T-helper 17 cell (primary cell): ENCODE measurements around the gene BRICD5. TPM values are rescaled to one million over a fixed set of nuclear protein-coding genes. Genes with fewer than 3 reads are reported as not detected.
"Not testable (repeated sequence)": the region's sequence is repeated elsewhere in the genome, so short reads cannot be mapped to it uniquely, and the experiment has no call there.

Experiments
- ATAC-seq: fragments of 150-1000 bp; cut with Tn5 transposase; 2 replicates; pipeline ENCODE4 v1.10.0; 2021; ENCODE audit warnings: mild to moderate bottlenecking, moderate library complexity
- DNase-seq, 3 donors: peaks; one replicate each; pipeline versions ENCODE4 v3.0.0 to v3.0.0-alpha.2; 2020 to 2021
- H3K9me3 ChIP-seq: one replicate; pipeline ENCODE4 v1.7.0; 2013; ENCODE audit warnings: low read length, mild to moderate bottlenecking; ENCODE audit not compliant: control insufficient read depth, poor library complexity, severe bottlenecking
- H3K27ac Mint-ChIP-seq: one replicate; pipeline ENCODE4 v1.8.0; 2022; ENCODE audit warnings: mild to moderate bottlenecking, moderate library complexity, mixed read lengths
- H3K27me3 Mint-ChIP-seq: one replicate; pipeline ENCODE4 v1.8.0; 2022; ENCODE audit warnings: mixed read lengths
- H3K36me3 Mint-ChIP-seq: one replicate; pipeline ENCODE4 v1.8.0; 2022; ENCODE audit warnings: low read depth, mixed read lengths
- H3K4me1 Mint-ChIP-seq: one replicate; pipeline ENCODE4 v1.8.0; 2022; ENCODE audit warnings: mild to moderate bottlenecking, mixed read lengths
- H3K4me3 Mint-ChIP-seq: one replicate; pipeline ENCODE4 v1.8.0; 2022; ENCODE audit warnings: mild to moderate bottlenecking, moderate library complexity, mixed read lengths
- total RNA-seq, 4 donors: library from RNA in 2 of 4; stranded (reverse) in 2 of 4; gene quantifications; one replicate each; pipeline ENCODE4 v1.2.3 and lab custom pipeline; 2022 to 2026

The BRICD5 gene
- total RNA-seq, 2 donors from 2014 or later: 2.6 to 4.0 TPM

DNA sequence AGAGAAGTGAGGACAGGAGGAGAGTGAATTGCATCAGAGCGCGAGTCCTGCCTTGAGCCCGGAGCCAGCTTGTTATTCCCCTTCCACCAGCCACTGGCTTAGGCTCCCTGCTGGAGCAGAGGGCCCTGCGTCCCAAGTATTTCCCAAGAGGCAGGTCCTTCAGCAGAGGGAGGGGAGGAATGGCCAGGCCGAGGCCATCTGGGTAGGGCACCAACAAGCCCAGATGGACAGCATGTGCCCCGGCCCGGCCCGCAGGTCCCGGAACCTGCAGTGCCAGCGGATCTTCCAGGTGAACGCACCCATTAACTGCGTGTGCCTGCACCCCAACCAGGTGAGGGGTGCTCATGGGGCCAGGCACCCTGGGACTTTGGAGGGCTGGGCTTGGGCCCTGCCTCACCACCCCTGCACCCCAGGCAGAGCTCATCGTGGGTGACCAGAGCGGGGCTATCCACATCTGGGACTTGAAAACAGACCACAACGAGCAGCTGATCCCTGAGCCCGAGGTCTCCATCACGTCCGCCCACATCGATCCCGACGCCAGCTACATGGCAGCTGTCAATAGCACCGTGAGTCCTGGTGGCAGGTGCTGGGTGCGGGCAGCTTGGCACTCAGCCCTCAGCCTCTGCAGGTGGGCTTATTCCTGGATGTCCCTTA is 3.8 kb downstream of the BRICD5 start:
- Mint-ChIP-seq H3K4me1 (peaks cover 17% of the 10 kb centered on the region), H3K36me3 (peaks cover 6% of the 10 kb centered on the region), H3K27ac (no peak overlapping the region), H3K27me3 (no peaks in the 10 kb centered on the region), H3K4me3 (peak overlapping the region; percentile 80)
- ATAC-seq (no peak), DNase-seq (no peak)
- H3K9me3 ChIP-seq: no peaks in the 10 kb centered on the region

DNA sequence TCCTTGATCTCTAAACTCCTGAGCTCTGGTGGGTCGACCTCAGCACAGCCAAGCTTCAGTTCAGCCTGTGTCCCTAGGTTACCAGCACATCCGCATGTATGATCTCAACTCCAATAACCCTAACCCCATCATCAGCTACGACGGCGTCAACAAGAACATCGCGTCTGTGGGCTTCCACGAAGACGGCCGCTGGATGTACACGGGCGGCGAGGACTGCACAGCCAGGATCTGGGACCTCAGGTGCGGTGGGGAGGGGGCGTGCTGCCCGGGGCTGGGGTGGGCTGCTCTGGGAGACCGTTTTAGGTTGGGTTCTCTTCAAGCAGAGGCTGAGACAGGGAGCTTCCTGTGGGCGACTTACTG is 4.3 kb downstream of the BRICD5 start:
- no peaks in the 10 kb centered on the region for H3K27me3 Mint-ChIP-seq
- H3K27ac Mint-ChIP-seq: no peak overlapping the region
- H3K4me3 Mint-ChIP-seq: peak overlapping the region; percentile 80
- peaks cover 6% of the 10 kb centered on the region for H3K36me3 Mint-ChIP-seq
- no peak for DNase-seq
- H3K9me3 ChIP-seq: no peaks in the 10 kb centered on the region
- ATAC-seq: no peak
- H3K4me1 Mint-ChIP-seq: peaks cover 14% of the 10 kb centered on the region

DNA sequence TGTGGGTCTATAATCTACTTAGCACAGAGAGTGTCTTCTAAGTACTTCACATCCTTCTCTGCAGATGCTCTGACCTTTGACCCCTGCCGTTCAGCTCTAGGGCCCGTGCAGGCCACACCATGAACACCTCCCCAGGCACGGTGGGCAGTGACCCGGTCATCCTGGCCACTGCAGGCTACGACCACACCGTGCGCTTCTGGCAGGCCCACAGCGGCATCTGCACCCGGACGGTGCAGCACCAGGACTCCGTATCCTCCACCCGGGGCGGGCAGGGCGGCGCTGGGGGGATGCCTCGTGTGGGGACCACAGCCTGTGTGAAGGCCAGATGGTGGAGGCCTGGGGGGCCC is 4.7 kb downstream of the BRICD5 start:
- DNase-seq (no peak), ATAC-seq (no peak)
- H3K9me3 ChIP-seq: no peaks in the 10 kb centered on the region
- Mint-ChIP-seq H3K27me3 (no peaks in the 10 kb centered on the region), H3K4me3 (peak overlapping the region; percentile 80), H3K36me3 (peaks cover 6% of the 10 kb centered on the region), H3K4me1 (peaks cover 14% of the 10 kb centered on the region), H3K27ac (no peak overlapping the region)

DNA sequence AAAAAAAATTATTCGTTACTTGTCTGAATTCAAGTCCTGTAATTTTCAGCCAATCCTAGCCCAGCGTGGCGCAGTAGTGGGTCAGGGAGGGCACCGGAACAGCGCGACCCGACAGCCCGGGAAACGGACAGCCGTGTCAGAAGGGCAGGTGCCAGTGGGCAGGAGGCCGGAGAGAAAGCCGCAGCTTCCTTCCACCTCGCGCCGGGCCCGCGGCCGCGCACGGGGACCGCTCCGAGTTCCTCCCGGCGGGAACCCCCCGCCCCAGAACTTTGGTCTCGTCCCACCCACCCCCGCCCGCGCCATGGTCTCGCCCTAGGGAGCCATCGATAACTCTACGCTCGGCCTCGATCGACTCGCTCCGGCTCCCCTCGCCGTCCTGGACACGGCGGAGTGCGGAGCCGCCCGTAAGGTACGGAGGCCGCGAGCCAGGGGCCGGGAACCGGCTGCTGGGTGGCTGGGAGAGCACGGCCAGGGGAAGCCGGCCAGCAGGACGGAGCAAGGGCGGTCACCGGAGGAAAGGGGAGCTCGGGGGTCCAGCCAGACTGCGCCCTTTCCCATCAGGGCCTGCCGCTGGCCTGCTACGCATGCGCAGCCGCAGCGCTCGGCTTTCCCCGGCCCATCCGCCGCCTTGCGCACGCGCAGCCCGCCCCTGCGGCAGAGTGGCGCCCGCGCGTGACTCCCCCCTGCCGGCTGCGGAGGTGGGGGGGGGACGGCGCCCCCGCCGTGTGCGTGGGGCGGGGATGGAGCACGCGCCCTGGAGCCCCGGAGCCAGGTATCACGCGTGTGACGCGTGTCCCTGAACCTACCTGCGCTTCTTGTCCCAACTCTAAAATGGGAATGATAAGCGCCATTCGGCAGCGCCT is 5.3 kb downstream of the BRICD5 start, which contains the start of gene MLST8:
TSS of gene MLST8 (plus strand) at position 351 of the 863 bp plus-strand sequence. CDS start 632 bp downstream, outside the sequence.
- H3K4me1 Mint-ChIP-seq: peaks cover 14% of the 10 kb centered on the region
- DNase-seq: peak; percentile 93 to 97 (median 93)
- ATAC-seq: peak; percentile 87
- H3K36me3 Mint-ChIP-seq: peaks cover 6% of the 10 kb centered on the region
- no peaks in the 10 kb centered on the region for H3K27me3 Mint-ChIP-seq
- peak within 1 kb of the TSS; percentile 82 for H3K27ac Mint-ChIP-seq
- peak within 1 kb of the TSS; percentile 80 for H3K4me3 Mint-ChIP-seq
- H3K9me3 ChIP-seq: no peaks in the 10 kb centered on the region

DNA sequence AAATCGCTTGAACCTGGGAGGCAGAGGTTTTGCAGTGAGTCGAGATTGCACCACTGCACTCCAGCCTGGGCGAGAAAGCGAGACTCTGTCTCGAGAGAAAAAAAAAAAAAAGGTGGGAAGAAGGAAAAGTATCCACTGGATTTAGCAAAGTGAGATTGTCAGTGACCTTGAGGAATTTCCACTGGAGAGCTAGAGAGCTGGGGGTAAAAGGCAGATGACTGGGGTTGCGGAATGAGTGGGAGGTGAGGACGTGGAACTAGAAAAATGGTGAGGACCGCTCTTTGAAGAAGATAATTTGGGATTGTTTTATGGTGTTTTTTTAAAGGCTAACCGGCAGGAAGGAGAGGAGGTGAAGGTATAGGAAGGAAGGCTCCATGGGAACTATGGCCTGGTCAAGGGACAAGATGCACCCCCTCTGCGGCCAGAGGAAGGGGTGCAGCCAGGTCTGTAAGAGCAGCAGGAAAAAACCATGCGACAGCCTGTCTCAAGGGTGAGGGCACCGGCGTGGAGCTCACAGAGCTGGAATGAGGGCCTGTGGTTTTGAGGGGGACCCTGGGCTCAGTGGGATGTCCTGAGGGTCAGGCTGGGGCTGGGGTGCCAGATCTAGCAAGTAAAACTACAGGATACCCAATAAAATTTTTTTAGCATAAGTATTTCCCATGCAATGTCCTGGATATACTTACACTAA is 6.1 kb downstream of the BRICD5 start:
- no peak for ATAC-seq

DNA sequence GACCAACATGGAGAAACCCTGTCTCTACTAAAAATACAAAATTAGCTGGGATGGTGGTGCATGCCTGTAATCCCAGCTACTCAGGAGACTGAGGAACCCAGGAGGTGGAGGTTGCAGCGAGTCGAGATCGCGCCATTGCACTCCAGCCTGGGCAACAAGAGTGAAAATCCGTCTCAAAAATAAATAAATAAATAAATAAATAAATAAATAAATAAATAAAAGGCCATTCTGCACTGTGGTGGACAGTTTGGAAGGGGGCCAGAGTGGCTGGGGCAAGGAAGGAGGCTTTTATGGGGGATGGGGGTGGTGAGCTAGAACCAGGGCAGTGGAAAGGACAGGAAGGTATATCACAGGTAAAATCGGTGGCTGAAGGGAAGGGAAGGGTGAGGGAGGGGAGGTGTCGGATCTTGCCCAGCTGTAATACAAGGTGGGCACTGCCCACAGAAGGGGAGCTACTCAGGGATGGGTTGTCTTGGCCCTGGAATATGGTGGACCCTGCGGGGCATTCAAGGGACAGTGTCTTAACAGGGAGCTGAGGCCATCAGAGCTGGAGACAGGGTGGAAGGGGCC is 7.5 kb downstream of the BRICD5 start:
- peaks cover 14% of the 10 kb centered on the region for H3K4me1 Mint-ChIP-seq
- not testable (repeated sequence) for H3K27me3 Mint-ChIP-seq, ATAC-seq, H3K36me3 Mint-ChIP-seq, H3K27ac Mint-ChIP-seq, DNase-seq, H3K9me3 ChIP-seq, H3K4me3 Mint-ChIP-seq

More for the DNA sequence above, 6.1 kb downstream of the BRICD5 start:
- Mint-ChIP-seq H3K27ac (peak overlapping the region; percentile 82), H3K27me3 (no peaks in the 10 kb centered on the region), H3K4me3 (peak overlapping the region; percentile 80), H3K4me1 (peaks cover 14% of the 10 kb centered on the region), H3K36me3 (peaks cover 6% of the 10 kb centered on the region)
- no peaks in the 10 kb centered on the region for H3K9me3 ChIP-seq
- DNase-seq: no peak

DNA sequence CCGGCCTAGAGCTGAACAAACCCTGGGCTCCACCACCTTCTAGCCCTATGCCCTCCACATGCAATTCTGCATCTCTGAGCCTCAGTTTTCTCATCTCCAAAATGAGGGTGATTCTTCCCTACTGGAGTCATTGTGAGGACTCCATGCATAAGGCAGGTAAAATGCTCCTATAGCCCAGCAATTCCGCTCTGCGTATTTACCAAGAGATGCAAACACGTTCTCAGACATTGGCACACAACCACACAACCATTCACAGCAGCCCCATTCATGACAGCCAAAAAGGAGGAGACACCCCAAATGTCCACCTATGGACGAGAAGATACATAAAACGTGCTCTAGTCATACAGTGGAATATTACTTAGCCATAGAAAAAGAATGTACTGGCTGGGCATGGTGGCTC is 10.3 kb downstream of the BRICD5 start:
- H3K36me3 Mint-ChIP-seq: no peaks in the 10 kb centered on the region
- H3K4me3 Mint-ChIP-seq: no peak overlapping the region
- H3K27me3 Mint-ChIP-seq: peaks cover 20% of the 10 kb centered on the region
- H3K4me1 Mint-ChIP-seq: peaks cover 6% of the 10 kb centered on the region
- H3K9me3 ChIP-seq: no peaks in the 10 kb centered on the region
- no peak overlapping the region for H3K27ac Mint-ChIP-seq
- ATAC-seq (no peak), DNase-seq (no peak)

DNA sequence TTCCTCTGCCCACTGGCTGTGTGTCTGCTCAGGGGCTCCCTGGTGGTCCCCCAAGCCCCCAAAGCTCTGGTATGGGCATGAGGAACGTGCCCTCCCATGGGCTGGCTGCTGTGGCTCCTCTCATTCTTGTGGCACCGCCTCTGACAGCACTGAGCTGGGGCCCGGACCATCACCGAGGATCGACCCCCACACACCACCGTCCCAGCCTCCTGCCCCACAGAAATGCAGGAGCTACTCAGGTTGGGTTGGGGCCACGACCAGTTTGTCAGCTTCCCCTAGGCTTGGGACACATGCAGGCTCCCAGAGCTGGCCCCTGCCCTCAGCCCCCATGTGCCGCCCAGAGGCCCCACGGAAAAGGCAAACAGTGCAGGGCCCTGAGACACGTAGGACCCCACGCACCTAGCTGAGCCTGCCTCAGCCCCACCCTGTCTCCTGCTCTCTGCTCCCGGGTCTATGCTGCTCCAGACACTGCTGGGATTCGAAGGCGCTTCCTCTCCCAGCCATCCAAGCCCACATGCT is 11.0 kb downstream of the BRICD5 start:
- ATAC-seq: no peak
- H3K9me3 ChIP-seq: no peaks in the 10 kb centered on the region
- Mint-ChIP-seq H3K27ac (no peak overlapping the region), H3K27me3 (peaks cover 27% of the 10 kb centered on the region), H3K36me3 (no peaks in the 10 kb centered on the region), H3K4me1 (peaks cover 10% of the 10 kb centered on the region), H3K4me3 (no peak overlapping the region)
- DNase-seq: no peak

DNA sequence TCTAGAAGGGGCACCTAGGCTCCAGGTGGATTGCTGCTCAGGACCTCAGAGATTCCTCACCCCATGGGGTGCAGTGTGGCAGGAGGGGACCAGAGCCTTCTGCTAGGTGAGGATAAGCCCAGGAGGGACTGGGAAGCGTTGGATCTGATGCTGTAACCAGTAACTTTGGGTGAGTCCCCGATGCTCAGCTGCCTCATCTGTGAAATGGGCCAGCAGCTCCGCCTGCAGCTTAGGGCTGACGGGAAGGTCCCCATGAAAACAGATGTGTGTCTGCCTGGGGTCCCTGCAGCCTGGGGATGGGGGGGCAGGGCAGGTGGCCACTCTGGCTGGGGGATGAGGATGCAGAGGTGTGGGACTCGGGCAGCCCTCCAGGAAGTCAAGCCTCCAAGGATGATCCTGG is 11.6 kb downstream of the BRICD5 start:
- ATAC-seq: no peak
- Mint-ChIP-seq H3K4me1 (peaks cover 6% of the 10 kb centered on the region), H3K27me3 (peaks cover 29% of the 10 kb centered on the region), H3K36me3 (no peaks in the 10 kb centered on the region), H3K4me3 (no peak overlapping the region), H3K27ac (no peak overlapping the region)
- no peaks in the 10 kb centered on the region for H3K9me3 ChIP-seq
- DNase-seq: no peak

DNA sequence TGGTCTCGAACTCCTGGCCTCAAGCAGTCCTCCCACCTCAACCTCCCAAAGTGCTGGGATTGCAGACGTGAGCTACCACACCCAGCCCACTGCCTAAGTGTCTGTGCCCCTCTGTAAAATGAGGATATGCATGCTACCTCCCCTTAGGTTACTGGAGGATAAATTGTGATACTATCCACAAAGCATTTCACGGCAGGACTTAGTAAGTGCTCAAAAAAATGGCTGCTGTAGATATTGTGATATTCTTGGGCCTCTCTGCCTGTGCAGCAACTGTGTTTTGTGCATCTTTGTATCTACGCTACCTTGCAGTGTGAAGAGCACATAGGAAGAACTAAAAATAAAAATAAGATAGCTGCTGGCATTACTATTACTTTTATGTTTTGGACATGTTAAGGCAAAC is 12.4 kb downstream of the BRICD5 start:
- no peak overlapping the region for H3K4me3 Mint-ChIP-seq
- H3K4me1 Mint-ChIP-seq: peaks cover 6% of the 10 kb centered on the region
- H3K27ac Mint-ChIP-seq: no peak overlapping the region
- no peaks in the 10 kb centered on the region for H3K9me3 ChIP-seq
- H3K27me3 Mint-ChIP-seq: peaks cover 29% of the 10 kb centered on the region
- DNase-seq (no peak), ATAC-seq (no peak)
- H3K36me3 Mint-ChIP-seq: no peaks in the 10 kb centered on the region

DNA sequence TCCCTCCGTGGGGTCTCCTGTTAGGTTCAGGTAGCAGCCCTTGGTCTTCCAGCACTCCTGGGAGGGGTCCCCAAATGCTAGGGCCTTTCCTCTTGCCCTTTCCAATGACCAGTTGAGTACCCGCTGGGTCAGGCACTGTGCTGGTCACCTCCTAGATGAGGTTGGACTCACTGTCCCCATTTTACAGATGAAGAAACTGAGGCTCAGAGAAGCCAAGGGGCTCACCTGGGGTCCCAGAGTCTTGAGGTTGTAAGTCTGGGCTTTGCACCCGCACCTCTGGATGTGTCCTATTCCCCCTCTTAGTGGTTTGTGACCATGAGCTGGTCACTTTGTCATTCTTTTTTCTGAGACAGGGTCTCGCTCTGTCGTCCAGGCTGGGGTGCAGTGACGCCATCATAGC is 12.9 kb downstream of the BRICD5 start:
- Mint-ChIP-seq H3K4me1 (peaks cover 6% of the 10 kb centered on the region), H3K27me3 (peaks cover 29% of the 10 kb centered on the region), H3K4me3 (peak overlapping the region; percentile 64), H3K36me3 (no peaks in the 10 kb centered on the region), H3K27ac (no peak overlapping the region)
- ATAC-seq (no peak), DNase-seq (no peak)
- no peaks in the 10 kb centered on the region for H3K9me3 ChIP-seq

DNA sequence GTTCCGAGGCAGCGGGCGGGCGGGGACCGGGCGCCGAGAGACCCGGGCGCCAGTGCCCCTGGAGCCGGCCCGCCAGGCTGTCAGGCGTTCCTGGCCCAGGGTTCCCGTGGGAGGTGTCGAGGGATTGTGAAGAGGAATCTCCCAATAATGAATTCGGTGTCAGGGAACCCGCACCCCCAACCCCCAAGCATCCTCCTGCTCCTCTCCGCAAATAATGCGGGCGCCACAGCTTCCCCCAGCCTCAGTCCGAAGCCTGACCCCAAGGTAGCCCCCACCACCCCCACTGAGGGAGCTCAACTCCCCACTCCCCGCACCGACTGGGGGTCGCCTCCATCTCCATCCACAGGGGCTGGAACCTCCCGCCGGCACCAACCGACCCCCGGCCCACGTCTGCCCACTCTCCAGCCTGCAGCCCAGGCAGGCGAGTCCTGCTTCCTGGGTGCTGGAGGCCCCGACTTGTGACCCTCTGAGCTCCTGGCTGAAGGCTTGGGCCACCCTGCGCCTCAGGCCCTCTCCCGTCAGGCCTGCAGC is 13.6 kb downstream of the BRICD5 start:
- Mint-ChIP-seq H3K4me1 (peaks cover 6% of the 10 kb centered on the region), H3K27ac (no peak overlapping the region)
- ATAC-seq: no peak

More for the DNA sequence above, 13.6 kb downstream of the BRICD5 start:
- no peak for DNase-seq
- Mint-ChIP-seq H3K4me3 (peak overlapping the region; percentile 64), H3K36me3 (no peaks in the 10 kb centered on the region), H3K27me3 (peaks cover 29% of the 10 kb centered on the region)
- H3K9me3 ChIP-seq: no peaks in the 10 kb centered on the region
